SK-N-SH (cell line): ENCODE measurements around the gene ATRN. TPM values are rescaled to one million over a fixed set of nuclear protein-coding genes. Genes with fewer than 3 reads are reported as not detected.

Experiments used
- CTCF ChIA-PET: fragments of 300-600, 350-600 bp; formaldehyde crosslinking; extraction: SDS; loops from one replicate; lab custom pipeline; 2021; lab: Yijun Ruan, JAX
- POLR2A ChIA-PET: fragments of 350-600 bp; sonication (Branson Sonifier 250); formaldehyde crosslinking; extraction: SDS; loops from one replicate; lab custom pipeline; 2020; ENCODE audit warnings: antibody characterized with exemption, inconsistent platforms; lab: Yijun Ruan, JAX
- DNase-seq: peaks from one replicate; pipeline ENCODE4 v3.0.0; 2012
- H2AFZ ChIP-seq: fragments of 200-600 bp; sonication (generic); 2 replicates; pipeline ENCODE4 v1.8.1; 2016; ENCODE audit warnings: antibody characterized with exemption, mild to moderate bottlenecking, low read depth
- H3F3A ChIP-seq: fragments of 200-600 bp; sonication (generic); replicated peaks from 2 replicates; pipeline ENCODE3; 2016; ENCODE audit warnings: antibody characterized with exemption, mild to moderate bottlenecking; ENCODE audit not compliant: insufficient read depth
- H3K27ac ChIP-seq, 2 experiments: fragments of 200-500 bp in 1 of 2; fragments of 200-600 bp in 1 of 2; sonication (Bioruptor generic) in 1 of 2; sonication (generic), shearing (Covaris generic) in 1 of 2; 2 replicates each; pipeline versions ENCODE4 v1.5.1 to v1.6.1; 2014 to 2016; ENCODE audit warnings: low read depth in 2 of 2, inconsistent platforms in 1 of 2, low read length in 1 of 2, mild to moderate bottlenecking in 1 of 2, mixed read lengths in 1 of 2
- H3K27me3 ChIP-seq: fragments of 200-600 bp; sonication (generic), shearing (Covaris generic); 2 replicates; pipeline ENCODE4 v1.6.1; 2016; ENCODE audit warnings: mixed run types; ENCODE audit not compliant: insufficient read depth
- H3K36me3 ChIP-seq, 2 experiments: fragments of 200-500 bp in 1 of 2; fragments of 200-600 bp in 1 of 2; sonication (Bioruptor generic) in 1 of 2; sonication (generic) in 1 of 2; replicated peaks in 1 of 2; 2 replicates each; pipeline versions ENCODE3 to v1.5.1; 2014 to 2016; ENCODE audit warnings: low read length in 1 of 2, mild to moderate bottlenecking in 1 of 2; ENCODE audit not compliant: insufficient read depth in 2 of 2, control insufficient read depth in 1 of 2
- H3K4me1 ChIP-seq, 2 experiments: fragments of 200-500 bp in 1 of 2; fragments of 200-600 bp in 1 of 2; sonication (Bioruptor generic) in 1 of 2; sonication (generic), shearing (Covaris generic) in 1 of 2; 2 replicates each; pipeline versions ENCODE4 v1.5.1 to v1.6.1; 2014 to 2016; ENCODE audit warnings: low read depth in 1 of 2, low read length in 1 of 2, mixed run types in 1 of 2; ENCODE audit not compliant: insufficient read depth in 2 of 2, control insufficient read depth in 1 of 2
- H3K4me2 ChIP-seq: fragments of 200-600 bp; sonication (generic), shearing (Covaris generic); 2 replicates; pipeline ENCODE4 v1.6.1; 2017; ENCODE audit warnings: mixed run types
- H3K4me3 ChIP-seq, 2 experiments: fragments of 200-500 bp in 1 of 2; fragments of 200-600 bp in 1 of 2; sonication (Bioruptor generic) in 1 of 2; sonication (generic), shearing (Covaris generic) in 1 of 2; 2 replicates each; pipeline versions ENCODE4 v1.5.1 to v1.8.1; 2014 to 2016; ENCODE audit warnings: low read depth in 2 of 2, inconsistent platforms in 1 of 2, low read length in 1 of 2, mild to moderate bottlenecking in 1 of 2, mixed read lengths in 1 of 2, moderate library complexity in 1 of 2
- H3K79me2 ChIP-seq: fragments of 200-600 bp; sonication (generic); 2 replicates; pipeline ENCODE4 v1.8.1; 2017; ENCODE audit warnings: mild to moderate bottlenecking; ENCODE audit not compliant: insufficient read depth
- H3K9ac ChIP-seq: fragments of 200-600 bp; sonication (generic); 2 replicates; pipeline ENCODE4 v1.6.1; 2017; ENCODE audit warnings: mixed run types
- H3K9me2 ChIP-seq: fragments of 200-600 bp; sonication (generic); 2 replicates; pipeline ENCODE4 v1.6.1; 2017; ENCODE audit warnings: mixed run types
- H3K9me3 ChIP-seq: fragments of 200-600 bp; sonication (generic); 2 replicates; pipeline ENCODE4 v1.6.1; 2017; ENCODE audit warnings: mixed run types, mild to moderate bottlenecking, moderate library complexity
- H4K20me1 ChIP-seq: fragments of 200-600 bp; sonication (generic); 2 replicates; pipeline ENCODE4 v1.6.1; 2017; ENCODE audit warnings: mild to moderate bottlenecking, mixed run types; ENCODE audit not compliant: insufficient read depth
- ELF1 ChIP-seq: IDR thresholded peaks from 2 replicates; pipeline ENCODE4 v1.4.0; 2012
- EZH2phosphoT487 ChIP-seq: fragments of 200-600 bp; sonication (generic); IDR thresholded peaks from 2 replicates; pipeline ENCODE4 v1.6.1; 2017; ENCODE audit warnings: low read depth, mixed run types, mild to moderate bottlenecking, antibody characterized with exemption, moderate library complexity, borderline replicate concordance
- FOSL2 ChIP-seq: IDR thresholded peaks from 2 replicates; pipeline ENCODE4 v1.4.0; 2012; ENCODE audit warnings: low read depth, mild to moderate bottlenecking, moderate library complexity, borderline replicate concordance
- GABPA ChIP-seq: IDR thresholded peaks from 2 replicates; pipeline ENCODE4 v1.4.0; 2012; ENCODE audit warnings: low read depth, mild to moderate bottlenecking
- JUND ChIP-seq: IDR thresholded peaks from 2 replicates; pipeline ENCODE4 v1.4.0; 2012
- MEF2A ChIP-seq: IDR thresholded peaks from 2 replicates; pipeline ENCODE4 v1.4.0; 2012; ENCODE audit warnings: low read depth, borderline replicate concordance
- MXI1 ChIP-seq: IDR thresholded peaks from 2 replicates; pipeline ENCODE4 v1.6.1; 2012; ENCODE audit warnings: mild to moderate bottlenecking, low read depth, low read length, improper control_type of control experiment
- NFIC ChIP-seq: IDR thresholded peaks from 2 replicates; pipeline ENCODE4 v1.4.0; 2012; ENCODE audit warnings: borderline replicate concordance
- NRF1 ChIP-seq: IDR thresholded peaks from 2 replicates; pipeline ENCODE4 v1.6.1; 2012; ENCODE audit warnings: low read depth, mild to moderate bottlenecking, low read length
- PBX3 ChIP-seq: IDR thresholded peaks from 2 replicates; pipeline ENCODE4; 2012
- RAD21 ChIP-seq: IDR thresholded peaks from 2 replicates; pipeline ENCODE4 v1.6.1; 2012; ENCODE audit warnings: mild to moderate bottlenecking, low read length
- RCOR1 ChIP-seq: fragments of 150-350 bp; IDR thresholded peaks from 2 replicates; pipeline ENCODE4 v1.6.1; 2017; ENCODE audit warnings: antibody characterized with exemption, low read length
- RFX5 ChIP-seq: IDR thresholded peaks from 2 replicates; pipeline ENCODE4 v1.6.1; 2012; ENCODE audit warnings: mild to moderate bottlenecking, improper control_type of control experiment, low read length
- RXRA ChIP-seq: IDR thresholded peaks from 2 replicates; pipeline ENCODE4 v1.4.0; 2012; ENCODE audit warnings: low read depth, mild to moderate bottlenecking, borderline replicate concordance
- TAF1 ChIP-seq: IDR thresholded peaks from 2 replicates; pipeline ENCODE4 v1.6.1; 2012; ENCODE audit warnings: low read depth, mild to moderate bottlenecking, low read length, moderate library complexity, borderline replicate concordance
- TCF12 ChIP-seq: IDR thresholded peaks from 2 replicates; pipeline ENCODE4 v1.4.0; 2012
- TEAD4 ChIP-seq: IDR thresholded peaks from 2 replicates; pipeline ENCODE4 v1.4.0; 2012; ENCODE audit warnings: mild to moderate bottlenecking, borderline replicate concordance; ENCODE audit not compliant: insufficient read depth
- USF1 ChIP-seq: IDR thresholded peaks from 2 replicates; pipeline ENCODE4 v1.4.0; 2012; ENCODE audit warnings: low read depth, borderline replicate concordance
- WGBS: methylation state at CpG from one replicate; pipeline ENCODE4 v1.1.6; 2017; ENCODE audit warnings: low lambda C conversion rate; 5-methylcytosine and 5-hydroxymethylcytosine counted together
- polyA plus RNA-seq, 3 experiments: library from polyadenylated mRNA; depleted of rRNA; stranded (reverse); fragments of >200 nt; gene quantifications; 2 replicates each; pipeline ENCODE4 v1.2.3, GENCODE V29; 2012
- TF ChIP-seq, protein P1 (sequence below): fragments of 200-600 bp; sonication (generic); IDR thresholded peaks from 2 replicates; pipeline ENCODE4 v1.6.1; 2017; ENCODE audit warnings: antibody characterized with exemption, mild to moderate bottlenecking, moderate library complexity
- TF ChIP-seq, protein P2 (sequence below): fragments of 150-350 bp; IDR thresholded peaks from 2 replicates; pipeline ENCODE4 v1.6.1; 2017; ENCODE audit warnings: antibody characterized with exemption, low read length, low read depth, borderline replicate concordance

Gene ATRN
- polyA plus RNA-seq, 1 of the 3 experiments (the other 2 are of a cell fraction) = 33.8 TPM

DNA sequence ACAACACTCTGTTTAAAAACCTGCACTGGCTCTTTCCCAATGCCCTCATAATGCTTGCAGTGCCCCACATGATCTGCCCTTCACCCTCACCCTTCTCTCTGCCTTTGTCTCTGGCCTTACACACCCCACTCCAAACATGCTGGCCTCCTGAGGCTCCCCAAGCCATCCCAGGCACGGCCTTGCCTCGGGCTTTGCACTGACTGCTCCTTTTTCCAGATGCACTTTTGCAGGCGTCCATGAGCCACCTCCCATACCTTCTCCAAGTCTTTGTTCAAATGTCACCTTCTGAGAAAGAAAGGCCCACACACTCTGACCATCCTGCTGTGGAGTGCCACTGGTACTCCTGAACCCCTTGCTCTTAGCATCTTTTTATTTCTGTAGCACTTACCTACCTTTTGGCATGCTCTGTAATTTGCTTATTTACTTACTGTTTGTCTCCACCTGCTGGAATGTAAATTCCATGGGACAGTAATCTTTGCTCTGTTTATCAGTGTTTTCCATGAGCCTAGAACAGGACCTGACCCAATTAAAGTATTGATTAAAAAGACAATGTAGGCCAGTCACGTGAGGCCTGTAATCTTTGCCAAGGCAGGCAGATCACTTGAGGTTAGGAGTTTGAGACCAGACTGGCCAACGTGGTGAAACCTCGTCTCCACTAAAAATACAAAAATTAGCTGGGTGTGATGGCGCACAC lies 161.6 kb downstream of the ATRN start:
- Histone ChIP-seq H3K4me1 (no peaks in the 10 kb centered on the region), H3K4me2 (no peak overlapping the region), H3K4me3 (no peak overlapping the region), H4K20me1 (no peaks in the 10 kb centered on the region), H3K9ac (no peak overlapping the region), H2AFZ (no peak overlapping the region), H3F3A (no peaks in the 10 kb centered on the region), H3K9me3 (no peaks in the 10 kb centered on the region), H3K27ac (no peak overlapping the region), H3K36me3 (peaks cover 0 to 3% of the 10 kb centered on the region in 2 experiments), H3K27me3 (no peaks in the 10 kb centered on the region), H3K9me2 (no peaks in the 10 kb centered on the region), H3K79me2 (no peaks in the 10 kb centered on the region)
- DNase-seq = no peak
- TF ChIP-seq RAD21 (no peak; the same call in 1 of the 2 replicates), TAF1 (no peak), TEAD4 (no peak), MEF2A (no peak), MXI1 (no peak), PBX3 (no peak), NRF1 (no peak), TCF12 (no peak), USF1 (no peak), RFX5 (no peak), RXRA (no peak), NFIC (no peak), FOSL2 (no peak), EZH2phosphoT487 (no peak), RCOR1 (no peak), ELF1 (no peak), GABPA (no peak), JUND (no peak)
- TF ChIP-seq, protein P1, sequence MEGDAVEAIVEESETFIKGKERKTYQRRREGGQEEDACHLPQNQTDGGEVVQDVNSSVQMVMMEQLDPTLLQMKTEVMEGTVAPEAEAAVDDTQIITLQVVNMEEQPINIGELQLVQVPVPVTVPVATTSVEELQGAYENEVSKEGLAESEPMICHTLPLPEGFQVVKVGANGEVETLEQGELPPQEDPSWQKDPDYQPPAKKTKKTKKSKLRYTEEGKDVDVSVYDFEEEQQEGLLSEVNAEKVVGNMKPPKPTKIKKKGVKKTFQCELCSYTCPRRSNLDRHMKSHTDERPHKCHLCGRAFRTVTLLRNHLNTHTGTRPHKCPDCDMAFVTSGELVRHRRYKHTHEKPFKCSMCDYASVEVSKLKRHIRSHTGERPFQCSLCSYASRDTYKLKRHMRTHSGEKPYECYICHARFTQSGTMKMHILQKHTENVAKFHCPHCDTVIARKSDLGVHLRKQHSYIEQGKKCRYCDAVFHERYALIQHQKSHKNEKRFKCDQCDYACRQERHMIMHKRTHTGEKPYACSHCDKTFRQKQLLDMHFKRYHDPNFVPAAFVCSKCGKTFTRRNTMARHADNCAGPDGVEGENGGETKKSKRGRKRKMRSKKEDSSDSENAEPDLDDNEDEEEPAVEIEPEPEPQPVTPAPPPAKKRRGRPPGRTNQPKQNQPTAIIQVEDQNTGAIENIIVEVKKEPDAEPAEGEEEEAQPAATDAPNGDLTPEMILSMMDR = no peak; the same call in 1 of the 2 replicates
- TF ChIP-seq, protein P2, sequence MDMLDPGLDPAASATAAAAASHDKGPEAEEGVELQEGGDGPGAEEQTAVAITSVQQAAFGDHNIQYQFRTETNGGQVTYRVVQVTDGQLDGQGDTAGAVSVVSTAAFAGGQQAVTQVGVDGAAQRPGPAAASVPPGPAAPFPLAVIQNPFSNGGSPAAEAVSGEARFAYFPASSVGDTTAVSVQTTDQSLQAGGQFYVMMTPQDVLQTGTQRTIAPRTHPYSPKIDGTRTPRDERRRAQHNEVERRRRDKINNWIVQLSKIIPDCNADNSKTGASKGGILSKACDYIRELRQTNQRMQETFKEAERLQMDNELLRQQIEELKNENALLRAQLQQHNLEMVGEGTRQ = no peak
- POLR2A ChIA-PET = no interaction called here
- CTCF ChIA-PET = no interaction called here
- WGBS = 81% methylated on average over 7 of the region's 7 CpGs
